ENCODE data around the gene DNMT3A.

DNA sequence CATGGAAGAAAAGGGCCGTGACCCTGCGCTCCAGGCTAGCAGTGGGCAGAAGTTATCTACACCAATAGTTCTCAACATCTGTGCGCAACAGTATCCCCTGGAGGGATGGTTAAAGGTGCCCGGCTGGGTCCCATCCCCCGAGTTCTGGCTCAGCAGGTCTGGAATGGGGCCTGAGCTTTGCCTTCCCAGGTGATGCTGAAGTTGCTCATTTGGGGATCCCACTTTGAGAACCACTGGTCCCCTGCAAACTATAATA is 31.1 kb downstream of the DNMT3A start:
- TF ChIP-seq, protein P1, sequence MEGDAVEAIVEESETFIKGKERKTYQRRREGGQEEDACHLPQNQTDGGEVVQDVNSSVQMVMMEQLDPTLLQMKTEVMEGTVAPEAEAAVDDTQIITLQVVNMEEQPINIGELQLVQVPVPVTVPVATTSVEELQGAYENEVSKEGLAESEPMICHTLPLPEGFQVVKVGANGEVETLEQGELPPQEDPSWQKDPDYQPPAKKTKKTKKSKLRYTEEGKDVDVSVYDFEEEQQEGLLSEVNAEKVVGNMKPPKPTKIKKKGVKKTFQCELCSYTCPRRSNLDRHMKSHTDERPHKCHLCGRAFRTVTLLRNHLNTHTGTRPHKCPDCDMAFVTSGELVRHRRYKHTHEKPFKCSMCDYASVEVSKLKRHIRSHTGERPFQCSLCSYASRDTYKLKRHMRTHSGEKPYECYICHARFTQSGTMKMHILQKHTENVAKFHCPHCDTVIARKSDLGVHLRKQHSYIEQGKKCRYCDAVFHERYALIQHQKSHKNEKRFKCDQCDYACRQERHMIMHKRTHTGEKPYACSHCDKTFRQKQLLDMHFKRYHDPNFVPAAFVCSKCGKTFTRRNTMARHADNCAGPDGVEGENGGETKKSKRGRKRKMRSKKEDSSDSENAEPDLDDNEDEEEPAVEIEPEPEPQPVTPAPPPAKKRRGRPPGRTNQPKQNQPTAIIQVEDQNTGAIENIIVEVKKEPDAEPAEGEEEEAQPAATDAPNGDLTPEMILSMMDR (IDR thresholded peaks at IDR 0.05 in 4 of 5, conservative IDR thresholded peaks at IDR 0.05 in 1 of 5), result no peak
- TF ChIP-seq POLR2A (IDR thresholded peaks at IDR 0.05), result no peak
